Measurements from ENCODE around the gene NAA35. TPM values are rescaled to one million over a fixed set of nuclear protein-coding genes. Genes with fewer than 3 reads are reported as not detected.

Gene NAA35
- total RNA-seq, 1 donor from 2014 or later: 32.3 TPM

GRCh38 chr9:86062845-86063693, 122.1 kb downstream of the NAA35 start:
- DNase-seq: no peak

- DNase-seq: peak; percentile 20
Observed at GRCh38 chr9:86064220-86064619, 123.3 kb downstream of the NAA35 start.

GRCh38 chr9:86069206-86069869, 128.4 kb downstream of the NAA35 start:
- no peak for DNase-seq

Other genes with a start within 250 kb of the NAA35 start
- gene AGTPBP1, start 199.2 kb upstream of the NAA35 start, total RNA-seq: 38.0 TPM
- 44.2 TPM for gene GOLM1, start 158.4 kb downstream of the NAA35 start, total RNA-seq

Data from tongue (tissue), 2 donors.